Endothelial cell of umbilical vein (primary cell): ENCODE data around the gene NEK7. TPM values are rescaled to one million over a fixed set of nuclear protein-coding genes. Genes with fewer than 3 reads are reported as not detected.

Experiments
- BruUV-seq: library from RNA; stranded (reverse); fragments of 400-500 nt; replicated peaks from 2 replicates; lab custom pipeline; 2021; lab: Mats Ljungman, UMichigan
- CTCF ChIA-PET: fragments of 300-600, 350-600 bp; sonication (Branson Sonifier 250); formaldehyde crosslinking; loops from one replicate; lab custom pipeline; 2021; ENCODE audit warnings: antibody characterized with exemption, inconsistent platforms; lab: Charles Lee
- POLR2A ChIA-PET: fragments of 300-600, 350-600 bp; sonication (Branson Sonifier 250); formaldehyde crosslinking; loops from one replicate; lab custom pipeline; 2021; ENCODE audit warnings: antibody characterized with exemption, inconsistent platforms; lab: Charles Lee
- DNase-seq: peaks from one replicate; pipeline ENCODE4 v3.0.0-alpha.2; 2011; ENCODE audit warnings: low read depth, low spot score
- FAIRE-seq: peaks from 2 replicates; lab custom pipeline; 2011; peaks lifted over from hg19 to GRCh38; lab: Jason Lieb, UNC
- H2AFZ ChIP-seq: 2 replicates; pipeline ENCODE4 v1.6.0; 2012; ENCODE audit warnings: low read depth, low read length, control low read depth, inconsistent platforms
- H3K27ac ChIP-seq: 2 replicates; pipeline ENCODE4 v1.5.1; 2011; ENCODE audit warnings: low read depth, mild to moderate bottlenecking, control low read depth, low read length, moderate library complexity; ENCODE audit not compliant: insufficient read depth
- H3K27me3 ChIP-seq, 2 experiments: 2 replicates each; pipeline versions ENCODE4 v1.6.0 to v1.6.1; 2011; ENCODE audit warnings: low read length in 2 of 2, mixed read lengths in 1 of 2; ENCODE audit not compliant: control insufficient read depth in 2 of 2, insufficient read depth in 2 of 2
- H3K36me3 ChIP-seq, 2 experiments: 2 replicates in 1 of 2; 3 replicates in 1 of 2; pipeline ENCODE4 v1.5.1; 2011; ENCODE audit warnings: low read length in 2 of 2, mild to moderate bottlenecking in 1 of 2, moderate library complexity in 1 of 2; ENCODE audit not compliant: control insufficient read depth in 2 of 2, insufficient read depth in 2 of 2; ENCODE audit errors: extremely low read depth in 1 of 2
- H3K4me1 ChIP-seq: 3 replicates; pipeline ENCODE4 v1.5.1; 2011; ENCODE audit warnings: mild to moderate bottlenecking, low read length; ENCODE audit not compliant: control insufficient read depth, insufficient read depth; ENCODE audit errors: extremely low read depth
- H3K4me2 ChIP-seq: 2 replicates; pipeline ENCODE4 v1.6.1; 2011; ENCODE audit warnings: low read length, control low read depth, mixed read lengths; ENCODE audit not compliant: insufficient read depth
- H3K4me3 ChIP-seq, 3 experiments: fragments of 200-600 bp in 1 of 3; sonication (generic), shearing (Covaris generic) in 1 of 3; replicated peaks in 1 of 3; 2 replicates each; pipeline ENCODE4 v1.5.1; 2011 to 2016; ENCODE audit warnings: control low read depth in 3 of 3, low read length in 3 of 3, mild to moderate bottlenecking in 2 of 3, inconsistent platforms in 1 of 3, low read depth in 1 of 3, moderate library complexity in 1 of 3; ENCODE audit not compliant: insufficient read depth in 1 of 3
- H3K79me2 ChIP-seq: 2 replicates; pipeline ENCODE4 v1.6.0; 2012; ENCODE audit warnings: low read length, inconsistent platforms; ENCODE audit not compliant: control insufficient read depth, insufficient read depth
- H3K9ac ChIP-seq: replicated peaks from 2 replicates; pipeline ENCODE3; 2011; ENCODE audit warnings: low read length, control low read depth; ENCODE audit not compliant: insufficient read depth; ENCODE audit errors: extremely low read depth
- H3K9me1 ChIP-seq: replicated peaks from 3 replicates; pipeline ENCODE4 v1.6.0; 2011; ENCODE audit warnings: mild to moderate bottlenecking, low read length; ENCODE audit not compliant: control insufficient read depth, insufficient read depth; ENCODE audit errors: extremely low read depth
- H3K9me3 ChIP-seq: replicated peaks from 2 replicates; pipeline ENCODE4 v1.5.1; 2012; ENCODE audit warnings: low read length, inconsistent platforms; ENCODE audit not compliant: control insufficient read depth, insufficient read depth
- H4K20me1 ChIP-seq: replicated peaks from 2 replicates; pipeline ENCODE3; 2011; ENCODE audit warnings: mild to moderate bottlenecking, low read length; ENCODE audit not compliant: control insufficient read depth, insufficient read depth; ENCODE audit errors: extremely low read depth
- EZH2 ChIP-seq: IDR thresholded peaks from 2 replicates; pipeline ENCODE4 v1.6.1; 2012; ENCODE audit warnings: borderline replicate concordance, low read depth, mild to moderate bottlenecking, moderate library complexity, low read length, inconsistent platforms; ENCODE audit not compliant: severe bottlenecking
- FOS ChIP-seq: IDR thresholded peaks from 2 replicates; pipeline ENCODE4 v1.6.1; 2011; ENCODE audit warnings: mild to moderate bottlenecking, low read length, moderate library complexity, borderline replicate concordance; ENCODE audit not compliant: insufficient read depth
- GATA2 ChIP-seq: IDR thresholded peaks from 2 replicates; pipeline ENCODE4 v1.7.0; 2011; ENCODE audit warnings: low read depth, mild to moderate bottlenecking, moderate library complexity, mixed read lengths, low read length; ENCODE audit not compliant: insufficient read length, insufficient read depth
- JUN ChIP-seq: IDR thresholded peaks from 2 replicates; pipeline ENCODE4 v1.6.1; 2011; ENCODE audit warnings: borderline replicate concordance, low read depth; ENCODE audit not compliant: insufficient read length, insufficient read depth
- MYC ChIP-seq: IDR thresholded peaks from one replicate; pipeline ENCODE4 v1.6.1; 2011; ENCODE audit warnings: mild to moderate bottlenecking, low read depth, low read length
- POLR2A ChIP-seq: IDR thresholded peaks from 2 replicates; pipeline ENCODE4 v1.6.1; 2012; ENCODE audit warnings: low read depth, mild to moderate bottlenecking, control low read depth, low read length
- POLR2AphosphoS5 ChIP-seq: IDR thresholded peaks from 2 replicates; pipeline ENCODE4 v1.6.1; 2012; ENCODE audit warnings: low read depth, mild to moderate bottlenecking, control low read depth, low read length, moderate library complexity; ENCODE audit not compliant: insufficient read depth
- dilution Hi-C: fragments of 300-500 bp; cut with MboI; formaldehyde crosslinking; loops from one replicate; pipeline ENCODE4 v1.15.0; 2019; ENCODE audit warnings: low sequenced_read_pairs; ENCODE audit not compliant: extremely low pct_ligation_motif_present
- intact Hi-C: fragments of 100-400 bp; cut with micrococcal nuclease; formaldehyde crosslinking; loops from one replicate; pipeline ENCODE4 v1.10.0; 2022
- polyA plus RNA-seq, 4 experiments: library from polyadenylated mRNA; depleted of rRNA in 3 of 4; stranded (reverse) in 3 of 4; unstranded in 1 of 4; fragments of >200 nt; gene quantifications; 2 replicates each; pipeline versions ENCODE4 v1.2.1 to v1.2.3, GENCODE V29; 2011 to 2012; ENCODE audit warnings: missing spikeins in 1 of 4
- total RNA-seq: library from RNA; stranded (reverse); gene quantifications from 2 replicates; pipeline ENCODE4 v1.2.3, GENCODE V29; 2021
- TF ChIP-seq, protein P1 (sequence below): IDR thresholded peaks from 2 replicates; pipeline ENCODE4 v1.6.1; 2011; ENCODE audit not compliant: insufficient read depth, insufficient read length
- TF ChIP-seq, protein P2 (sequence below), 2 donors: IDR thresholded peaks; 1 replicate in 1 of 2; 2 replicates in 1 of 2; pipeline ENCODE4 v1.5.1; 2011; ENCODE audit warnings: low read length in 2 of 2, mild to moderate bottlenecking in 2 of 2, moderate library complexity in 2 of 2, control low read depth in 1 of 2, inconsistent platforms in 1 of 2, low read depth in 1 of 2; ENCODE audit not compliant: insufficient read depth in 1 of 2; ENCODE audit errors: extremely low read depth in 1 of 2

NEK7 gene
- total and polyA plus RNA-seq, 2 donors (not counting 3 experiments of a cell fraction or from before 2014, with no cell fraction given) = 22.6 to 45.7 TPM

DNA sequence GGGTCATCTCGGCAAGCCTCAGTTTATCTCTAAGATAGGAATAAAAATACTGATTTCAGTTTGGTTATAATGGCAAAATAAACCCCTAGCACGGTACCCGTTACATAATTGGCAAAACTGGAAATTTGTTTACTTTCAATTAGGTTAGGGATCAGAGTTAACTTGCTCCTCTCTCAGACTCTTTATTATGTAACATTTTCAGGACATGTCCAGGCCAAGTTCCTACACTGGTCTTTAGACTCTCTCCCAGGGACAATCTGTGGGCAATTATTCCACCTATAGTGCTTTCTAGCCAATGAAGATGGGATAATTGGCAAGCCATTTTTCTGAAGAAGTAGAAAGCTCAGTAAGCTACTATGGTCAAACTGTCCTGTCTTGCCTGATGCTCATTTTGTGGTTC is 189.4 kb downstream of the NEK7 start:
- H3K4me2 ChIP-seq = no peak overlapping the region
- no peaks in the 10 kb centered on the region for H3K9me3 ChIP-seq
- BruUV-seq = no TSS peak
- no peaks in the 10 kb centered on the region for H3K9me1 ChIP-seq
- DNase-seq (no peak), FAIRE-seq (no peak)
- no peaks in the 10 kb centered on the region for H3K27me3 ChIP-seq
- H4K20me1 ChIP-seq = no peaks in the 10 kb centered on the region
- dilution Hi-C loops = no loop called here
- H3K79me2 ChIP-seq = no peaks in the 10 kb centered on the region
- no peak overlapping the region for H3K9ac ChIP-seq
- H3K36me3 ChIP-seq = no peaks in the 10 kb centered on the region
- ChIA-PET CTCF (interaction anchor here (0.7 to 2.0 kb wide), 2 partner anchors 13 to 77 kb away, joined by 3 to 8 read pairs; no protein-coding TSS in a partner anchor), POLR2A (no interaction called here)
- TF ChIP-seq, protein P1, sequence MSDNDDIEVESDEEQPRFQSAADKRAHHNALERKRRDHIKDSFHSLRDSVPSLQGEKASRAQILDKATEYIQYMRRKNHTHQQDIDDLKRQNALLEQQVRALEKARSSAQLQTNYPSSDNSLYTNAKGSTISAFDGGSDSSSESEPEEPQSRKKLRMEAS = no peak
- TF ChIP-seq, protein P2, sequence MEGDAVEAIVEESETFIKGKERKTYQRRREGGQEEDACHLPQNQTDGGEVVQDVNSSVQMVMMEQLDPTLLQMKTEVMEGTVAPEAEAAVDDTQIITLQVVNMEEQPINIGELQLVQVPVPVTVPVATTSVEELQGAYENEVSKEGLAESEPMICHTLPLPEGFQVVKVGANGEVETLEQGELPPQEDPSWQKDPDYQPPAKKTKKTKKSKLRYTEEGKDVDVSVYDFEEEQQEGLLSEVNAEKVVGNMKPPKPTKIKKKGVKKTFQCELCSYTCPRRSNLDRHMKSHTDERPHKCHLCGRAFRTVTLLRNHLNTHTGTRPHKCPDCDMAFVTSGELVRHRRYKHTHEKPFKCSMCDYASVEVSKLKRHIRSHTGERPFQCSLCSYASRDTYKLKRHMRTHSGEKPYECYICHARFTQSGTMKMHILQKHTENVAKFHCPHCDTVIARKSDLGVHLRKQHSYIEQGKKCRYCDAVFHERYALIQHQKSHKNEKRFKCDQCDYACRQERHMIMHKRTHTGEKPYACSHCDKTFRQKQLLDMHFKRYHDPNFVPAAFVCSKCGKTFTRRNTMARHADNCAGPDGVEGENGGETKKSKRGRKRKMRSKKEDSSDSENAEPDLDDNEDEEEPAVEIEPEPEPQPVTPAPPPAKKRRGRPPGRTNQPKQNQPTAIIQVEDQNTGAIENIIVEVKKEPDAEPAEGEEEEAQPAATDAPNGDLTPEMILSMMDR (IDR thresholded peaks at IDR 0.05; ENCODE audit: extremely low read depth in 1 of 2, insufficient read depth in 1 of 2, low read depth in 1 of 2, low read length in 2 of 2) = no peak
- TF ChIP-seq POLR2A = no peak
- no peak for TF ChIP-seq EZH2
- no peak for TF ChIP-seq JUN
- TF ChIP-seq GATA2 = no peak
- TF ChIP-seq POLR2AphosphoS5 = no peak
- TF ChIP-seq MYC = no peak
- no peak for TF ChIP-seq FOS
- no peak overlapping the region for H3K4me3 ChIP-seq
- intact Hi-C loops = no loop called here
- no peaks in the 10 kb centered on the region for H3K4me1 ChIP-seq
- H3K27ac ChIP-seq = no peak overlapping the region
- H2AFZ ChIP-seq = peak overlapping the region; percentile 38
